Dermis microvascular lymphatic vessel endothelial cell (primary cell): Measurements from ENCODE around the gene ZNF10. TPM values are rescaled to one million over a fixed set of nuclear protein-coding genes. Genes with fewer than 3 reads are reported as not detected.

Experiments
- DNase-seq, 2 donors: peaks; one replicate each; pipeline versions ENCODE4 v3.0.0 to v3.0.0-alpha.2; 2010; ENCODE audit warnings: low read depth in 2 of 2
- total RNA-seq: library from RNA; depleted of rRNA; stranded (reverse); fragments of >200 nt; gene quantifications from 2 replicates; pipeline ENCODE4 v1.2.1, GENCODE V29; 2014

Gene ZNF10
- total RNA-seq: 4.7 and 8.1 TPM in 2 replicates

- DNase-seq: peak; percentile 92 to 98
These were observed at the start of gene ZNF10, which contains the start of gene ZNF891 for GRCh38 chr12:133130038-133130807. ZNF10 (plus strand) TSS chr12:133130627; CDS start chr12:133144493, 13,866 bp downstream. ZNF891 (minus strand) TSS chr12:133130274; CDS start chr12:133121918, 8,356 bp downstream.

GRCh38 chr12:133081159-133081780, 49.2 kb upstream of the ZNF10 start:
- DNase-seq: peak in 1 of 2 donors; percentile 10

- no peak for DNase-seq
These were observed 47.1 kb upstream of the ZNF10 start for GRCh38 chr12:133083345-133083744.

GRCh38 chr12:133105620-133106019, 24.8 kb upstream of the ZNF10 start:
- DNase-seq: peak in 1 of 2 donors; percentile 3

- peak in 1 of 2 donors; percentile 6 for DNase-seq
These were observed 24.2 kb upstream of the ZNF10 start for GRCh38 chr12:133106253-133106652.

- DNase-seq: no peak
These were observed 23.3 kb upstream of the ZNF10 start for GRCh38 chr12:133107121-133107520.

- DNase-seq: no peak
These were observed 22.3 kb upstream of the ZNF10 start for GRCh38 chr12:133108150-133108549.

GRCh38 chr12:133120385-133121191, 9.8 kb upstream of the ZNF10 start:
- no peak for DNase-seq

- no peak for DNase-seq
These were observed 5.8 kb upstream of the ZNF10 start for GRCh38 chr12:133124674-133125073.

- peak; percentile 14 to 46 for DNase-seq
These were observed 924 bp upstream of the ZNF10 start for GRCh38 chr12:133129368-133130037.

- no peak for DNase-seq
These were observed 341 bp downstream of the ZNF10 start for GRCh38 chr12:133130808-133131128.

GRCh38 chr12:133135747-133136146, 5.3 kb downstream of the ZNF10 start:
- no peak for DNase-seq

GRCh38 chr12:133145981-133146380, 15.6 kb downstream of the ZNF10 start:
- no peak for DNase-seq

- no peak for DNase-seq
These were observed 25.8 kb downstream of the ZNF10 start for GRCh38 chr12:133156125-133156690.

- DNase-seq: no peak
These were observed 35.3 kb downstream of the ZNF10 start for GRCh38 chr12:133165776-133166175.

GRCh38 chr12:133172491-133172890, 42.1 kb downstream of the ZNF10 start:
- no peak for DNase-seq

- no peak for DNase-seq
These were observed 44.5 kb downstream of the ZNF10 start for GRCh38 chr12:133174901-133175300.

GRCh38 chr12:133180669-133181068, 50.2 kb downstream of the ZNF10 start:
- DNase-seq: no peak

- DNase-seq: peak; percentile 90 to 93
These were observed 51.0 kb downstream of the ZNF10 start, which contains the start of gene ZNF268 for GRCh38 chr12:133181238-133181959. ZNF268 (plus strand) TSS chr12:133181495; CDS start chr12:133181998, 503 bp downstream.

- DNase-seq: no peak
These were observed 59.7 kb downstream of the ZNF10 start for GRCh38 chr12:133190176-133190575.
